ENCODE measurements around the gene PHOX2B.
"Not testable (repeated sequence)": the region's sequence is repeated elsewhere in the genome, so short reads cannot be mapped to it uniquely, and the experiment has no call there.

Gene PHOX2B

DNA sequence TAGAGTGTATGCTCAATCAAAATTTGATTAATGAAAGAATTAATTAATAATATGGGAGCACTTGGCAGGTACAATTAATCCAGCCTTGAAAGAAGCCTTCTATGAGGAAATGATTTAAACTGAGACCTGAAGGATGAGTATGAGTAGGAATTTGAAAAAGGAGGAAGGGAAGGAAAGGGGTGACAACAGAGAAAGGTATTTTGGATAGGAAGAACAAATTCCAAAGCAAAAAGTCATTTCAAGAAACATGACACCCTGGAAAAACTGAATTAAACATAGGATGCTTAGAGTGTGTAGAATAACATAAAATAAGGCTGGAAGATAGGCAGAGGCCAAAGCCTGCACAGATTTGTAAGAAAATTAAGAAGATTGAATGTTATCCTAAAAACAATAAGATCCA is 29.6 kb downstream of the PHOX2B start:
- Histone ChIP-seq H3K4me3 (no peak overlapping the region), H3K27ac (no peak overlapping the region)

DNA sequence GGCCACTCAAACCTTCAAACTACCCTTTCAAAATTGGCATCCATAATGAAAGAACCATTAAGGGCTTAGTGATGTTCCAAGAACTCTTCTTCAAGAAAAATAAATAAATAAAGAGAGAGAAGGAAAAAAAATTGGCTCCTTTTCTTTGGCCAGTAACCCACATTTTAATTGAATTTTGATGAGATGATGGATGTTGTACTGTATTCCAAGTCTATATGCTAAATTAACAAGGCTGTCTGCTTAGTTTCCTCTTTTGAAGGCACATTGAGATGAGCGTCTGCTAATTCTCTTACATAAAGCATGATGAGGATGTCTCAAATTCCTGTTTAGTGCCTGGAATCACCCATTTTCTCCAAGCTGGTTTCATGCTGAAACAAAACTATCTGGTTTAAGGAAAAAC is 33.4 kb downstream of the PHOX2B start:
- no peak overlapping the region for H3K27ac ChIP-seq

DNA sequence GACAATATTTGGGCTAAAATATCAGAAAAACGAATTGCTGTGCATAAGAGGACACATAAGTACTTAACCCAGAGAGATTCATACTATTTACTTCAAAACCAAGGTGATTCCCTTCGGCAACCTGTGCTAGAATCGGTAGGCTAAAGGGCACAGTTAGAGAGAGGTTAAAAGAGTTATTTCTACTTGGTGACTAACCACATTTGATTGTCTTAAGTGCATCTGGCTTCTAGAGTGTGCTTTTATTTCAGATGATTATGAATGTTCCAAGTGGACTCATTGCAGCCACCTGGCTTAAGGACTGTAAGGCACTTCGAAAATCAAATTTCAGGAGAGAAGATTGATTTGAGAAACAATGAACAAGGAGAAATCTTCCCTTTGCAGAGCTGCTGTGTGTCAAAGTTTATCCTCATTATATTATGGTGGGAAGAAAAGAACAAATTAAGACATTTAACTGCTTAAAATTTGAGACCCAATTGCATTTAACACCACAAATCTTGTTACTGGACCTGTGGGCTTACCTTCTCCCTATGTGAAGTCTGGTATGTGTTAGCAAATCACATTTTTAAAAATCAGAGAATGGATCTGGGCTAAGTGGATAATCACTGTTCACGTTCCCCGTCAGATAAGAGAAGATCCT is 34.0 kb downstream of the PHOX2B start:
- Histone ChIP-seq H3K27ac (no peak overlapping the region), H3K4me3 (no peak overlapping the region)

More for the DNA sequence above, 33.4 kb downstream of the PHOX2B start:
- no peak overlapping the region for H3K4me3 ChIP-seq

DNA sequence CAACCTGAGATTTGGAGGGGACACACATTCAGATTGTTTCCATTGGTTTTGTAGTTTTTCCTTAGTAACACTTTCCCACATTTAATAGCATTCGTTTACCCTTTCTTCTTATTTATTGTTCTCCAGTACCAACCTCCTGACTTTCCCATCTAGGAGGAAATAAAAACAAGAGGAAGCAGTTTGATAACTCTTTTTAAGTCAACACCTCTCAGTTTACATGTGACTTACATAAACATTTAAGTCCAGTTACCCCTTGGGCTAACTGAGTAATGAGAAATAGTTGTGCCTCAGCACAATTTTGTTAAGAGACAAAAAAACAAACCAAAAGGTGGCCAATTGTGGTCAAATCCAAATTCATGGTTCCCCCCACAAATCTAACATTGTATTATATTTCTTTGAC is 34.8 kb downstream of the PHOX2B start:
- Histone ChIP-seq H3K4me3 (no peak overlapping the region), H3K27ac (no peak overlapping the region)

DNA sequence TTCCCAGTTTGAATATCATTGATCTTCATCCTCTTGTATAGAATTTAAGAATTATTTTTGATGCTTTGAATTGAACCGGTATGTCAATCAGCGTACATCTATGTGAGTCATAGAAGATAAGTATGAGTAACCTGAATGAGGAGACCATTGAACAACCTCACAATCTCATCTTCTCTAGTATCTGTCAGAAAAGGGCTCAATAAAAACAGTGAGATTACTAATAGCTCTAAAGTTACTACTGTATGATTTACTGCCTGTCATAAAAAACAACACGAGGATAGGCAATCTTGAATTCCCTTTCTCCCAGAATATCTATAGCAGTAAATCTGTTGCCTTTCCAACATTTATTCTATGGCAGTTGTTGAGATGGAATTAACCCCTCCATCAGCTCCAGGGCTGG is 36.1 kb downstream of the PHOX2B start:
- Histone ChIP-seq H3K27ac (no peak overlapping the region), H3K4me3 (no peak overlapping the region)

DNA sequence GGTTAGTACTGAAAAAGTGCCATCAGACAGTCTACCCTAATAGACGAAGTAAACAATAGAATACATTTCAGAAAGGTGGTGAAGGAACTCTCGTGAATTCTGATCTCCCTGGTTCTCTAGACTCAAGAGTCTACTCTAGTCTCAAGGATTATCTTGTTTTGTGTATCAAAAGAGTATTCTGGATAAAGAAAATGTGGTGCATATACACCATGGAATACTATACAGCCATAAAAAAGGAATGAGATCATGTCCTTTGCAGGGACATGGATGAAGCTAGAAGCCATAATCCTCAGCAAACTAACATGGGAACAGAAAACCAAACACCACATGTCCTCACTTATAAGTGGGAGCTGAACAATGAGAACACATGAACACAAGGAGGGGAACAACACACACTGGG is 36.9 kb downstream of the PHOX2B start:
- not testable (repeated sequence) for H3K4me3 ChIP-seq, H3K27ac ChIP-seq

DNA sequence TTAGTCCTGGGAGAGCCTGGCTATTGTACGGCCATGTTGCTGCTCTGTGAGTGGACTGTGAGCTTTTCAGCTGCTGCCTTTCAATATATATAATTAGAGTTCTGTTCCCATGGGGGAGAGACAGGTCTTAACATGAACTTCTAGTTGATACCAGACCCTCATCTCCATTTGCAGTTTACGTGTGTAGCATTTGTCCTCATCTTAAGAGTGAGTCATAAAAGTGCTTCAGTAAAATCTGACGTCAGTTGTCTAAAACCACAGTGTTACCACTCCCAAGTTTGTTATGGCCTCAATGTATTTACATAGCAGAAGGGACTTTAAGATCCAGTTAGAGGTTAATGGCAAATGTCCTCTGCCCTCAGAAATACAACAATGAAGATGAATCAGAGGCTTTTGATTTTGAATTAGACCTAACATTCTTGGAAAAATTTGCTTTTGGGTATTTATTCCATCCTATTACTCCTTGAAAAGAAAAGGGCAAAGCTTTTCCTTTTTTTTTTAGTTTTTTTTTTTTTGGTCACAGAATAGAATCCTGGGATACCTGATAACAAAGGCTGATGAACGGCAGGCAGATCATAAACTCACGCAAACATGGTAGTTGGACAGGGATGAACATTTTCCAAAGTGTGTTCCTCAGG is 38.6 kb downstream of the PHOX2B start:
- Histone ChIP-seq H3K27ac (no peak overlapping the region), H3K4me3 (no peak overlapping the region)

DNA sequence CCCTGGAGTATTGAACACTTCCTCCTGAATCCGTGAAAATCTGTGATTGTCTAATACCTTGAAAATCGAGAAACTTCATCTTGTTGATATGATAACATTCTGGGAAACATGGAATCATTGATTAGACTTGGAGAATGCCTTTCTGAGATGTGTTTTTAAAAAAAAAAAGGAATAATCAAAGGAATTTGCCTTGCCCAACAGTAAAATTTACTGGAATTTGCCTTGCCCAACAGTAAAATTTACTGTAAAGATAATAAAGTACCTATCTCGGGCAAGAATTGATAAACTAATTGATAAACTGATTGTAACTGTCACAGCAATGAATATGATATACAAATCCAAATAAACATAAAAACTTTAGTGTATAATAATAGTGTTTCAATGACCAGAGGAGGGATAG is 44.7 kb downstream of the PHOX2B start:
- H3K4me3 ChIP-seq, result no peak overlapping the region
- H3K27ac ChIP-seq, result no peak overlapping the region

DNA sequence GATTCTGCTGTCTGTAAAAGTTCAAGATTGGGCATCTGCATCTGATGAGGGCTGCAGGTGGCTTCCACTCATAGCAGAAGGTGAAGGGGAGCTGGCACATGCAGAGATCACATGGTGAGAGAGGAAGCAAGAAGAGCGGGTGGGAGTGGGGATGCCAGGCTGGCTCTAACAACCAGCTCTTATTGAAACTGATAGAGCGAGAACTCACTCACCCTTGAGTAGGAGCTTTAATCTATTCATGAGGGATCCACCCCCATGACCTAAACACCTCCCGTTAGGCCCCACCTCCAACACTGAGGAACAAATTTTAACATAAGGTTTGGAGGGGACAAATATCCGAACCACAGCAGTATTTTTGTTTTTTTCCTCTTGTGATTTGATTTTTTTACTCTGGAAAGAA is 45.8 kb downstream of the PHOX2B start:
- no peak overlapping the region for H3K27ac ChIP-seq
- no peak overlapping the region for H3K4me3 ChIP-seq

DNA sequence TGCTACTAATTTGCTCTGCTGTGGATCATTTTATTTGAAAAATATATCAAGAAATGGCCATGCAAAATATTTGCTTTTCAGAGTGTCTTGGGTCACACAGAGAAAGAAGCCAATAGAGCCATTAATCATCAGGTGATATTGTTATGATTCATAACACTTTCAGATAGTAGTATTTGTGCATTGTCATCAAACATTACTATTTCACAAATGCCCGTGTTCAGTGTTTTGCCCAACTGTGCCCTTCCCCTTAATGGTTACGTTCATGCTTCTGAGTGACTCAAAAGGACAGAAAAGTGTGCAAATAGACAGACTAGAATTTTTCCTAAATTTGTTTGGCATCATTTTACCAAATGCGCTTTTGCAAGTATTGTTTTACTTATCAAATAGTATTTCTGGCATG is 46.5 kb downstream of the PHOX2B start:
- Histone ChIP-seq H3K4me3 (no peak overlapping the region), H3K27ac (no peak overlapping the region)

DNA sequence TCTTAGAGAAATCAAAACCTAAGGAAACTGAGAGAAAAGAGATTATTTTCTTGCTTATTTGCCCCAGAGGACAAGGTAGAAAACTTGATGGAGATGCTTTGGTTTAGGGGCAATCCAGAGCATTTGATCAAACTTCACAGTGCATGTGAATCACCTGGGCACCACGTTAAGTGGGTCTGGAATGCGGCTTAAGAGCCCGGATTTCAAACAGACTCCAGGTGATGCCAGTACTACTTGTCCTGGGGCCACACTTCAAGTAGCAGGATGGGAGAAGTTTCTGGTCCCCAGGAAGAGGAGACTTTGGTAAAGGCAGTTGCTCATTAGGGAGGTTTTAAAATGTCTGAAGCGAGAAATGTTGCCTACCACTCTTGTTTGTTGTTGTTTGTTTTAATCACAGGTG is 51.8 kb downstream of the PHOX2B start:
- Histone ChIP-seq H3K27ac (no peak overlapping the region), H3K4me3 (no peak overlapping the region)

DNA sequence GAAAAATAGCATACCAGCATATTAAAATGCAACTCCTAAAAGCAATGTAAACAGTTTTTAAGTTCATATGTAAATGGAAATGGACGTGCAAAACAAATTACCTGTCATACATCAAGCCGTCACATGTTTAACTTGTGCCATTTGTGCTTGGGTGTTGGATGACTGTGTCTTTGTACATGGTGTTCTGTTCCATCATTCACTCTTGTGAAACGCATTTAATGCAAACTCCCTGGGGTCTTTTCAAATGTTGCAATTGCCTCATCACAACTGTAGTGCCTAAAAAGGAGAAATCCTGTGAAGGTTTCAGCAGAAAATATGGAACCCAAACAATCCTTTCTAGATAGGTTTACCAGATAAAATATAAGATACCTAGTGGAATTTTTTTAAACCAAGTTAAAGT is 52.4 kb downstream of the PHOX2B start:
- H3K4me3 ChIP-seq, result no peak overlapping the region
- H3K27ac ChIP-seq, result no peak overlapping the region
